Measurements from ENCODE around the gene ABTB2. TPM values are rescaled to one million over a fixed set of nuclear protein-coding genes. Genes with fewer than 3 reads are reported as not detected.

Gene ABTB2
- polyA plus RNA-seq, 1 of the 3 experiments (the other 2 are of a cell fraction), result 7.8 TPM

DNA sequence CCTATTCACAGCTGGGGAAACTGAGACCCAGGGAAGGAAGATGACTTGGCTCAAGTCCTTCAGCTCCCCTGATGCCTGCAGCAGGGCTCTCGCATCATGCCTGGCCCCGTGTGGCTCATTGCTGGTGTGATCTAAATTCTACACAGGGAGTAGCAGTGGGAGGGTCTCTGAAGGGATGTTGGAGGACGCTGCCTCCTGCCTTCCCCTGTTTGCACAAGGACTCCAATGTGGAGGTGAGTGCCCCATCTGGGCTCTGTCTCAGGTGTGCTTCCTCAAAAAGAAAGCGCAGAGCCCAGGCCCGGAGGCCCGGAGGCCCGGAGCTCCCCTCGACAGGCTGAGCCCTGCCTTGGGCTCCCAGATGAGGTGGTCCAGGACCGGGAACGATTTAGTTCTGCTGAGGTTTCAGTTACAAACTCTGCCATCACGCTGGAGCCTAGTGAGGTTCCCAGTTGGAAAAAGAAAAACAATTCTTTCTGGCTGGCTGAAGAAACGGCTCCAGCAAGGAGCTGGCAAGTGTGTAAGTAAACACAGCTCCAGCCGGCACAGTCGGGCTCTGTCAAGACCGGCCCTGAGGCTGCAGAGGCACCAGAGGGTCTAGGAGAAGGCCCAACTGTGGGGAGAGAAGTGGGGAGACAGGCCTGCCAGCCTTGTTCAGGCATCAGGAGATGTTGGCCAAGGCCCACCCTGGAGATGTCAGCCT is 202.6 kb downstream of the ABTB2 start:
- Histone ChIP-seq H3K4me1 (ENCODE audit: control insufficient read depth in 1 of 2, insufficient read depth in 2 of 2, low read depth in 1 of 2, low read length in 1 of 2) (peaks cover 0 to 50% of the 10 kb centered on the region in 2 experiments; a peak in 3 of 4 replicates), H3K27ac (ENCODE audit: low read depth in 2 of 2, low read length in 1 of 2) (no peak overlapping the region; a peak in 1 of 4 replicates), H3K4me3 (ENCODE audit: low read depth in 2 of 2, low read length in 1 of 2) (no peak overlapping the region), H3K9ac (no peak overlapping the region), H3K9me3 (no peaks in the 10 kb centered on the region), H3K27me3 (ENCODE audit: insufficient read depth) (no peaks in the 10 kb centered on the region), H3K9me2 (no peaks in the 10 kb centered on the region), H3K36me3 (replicated peaks in 1 of 2; ENCODE audit: control insufficient read depth in 1 of 2, insufficient read depth in 2 of 2, low read length in 1 of 2) (peaks cover 0 to 44% of the 10 kb centered on the region in 2 experiments), H3K79me2 (ENCODE audit: insufficient read depth) (no peaks in the 10 kb centered on the region), H3K4me2 (no peak overlapping the region), H4K20me1 (ENCODE audit: insufficient read depth) (no peaks in the 10 kb centered on the region), H3F3A (replicated peaks; ENCODE audit: insufficient read depth) (no peaks in the 10 kb centered on the region), H2AFZ (ENCODE audit: low read depth) (no peak overlapping the region)
- POLR2A ChIA-PET, result no interaction called here
- 100% methylated on average over 4 of the region's 15 CpGs for WGBS (ENCODE audit: low lambda C conversion rate)
- DNase-seq, result no peak
- TF ChIP-seq NFIC (IDR thresholded peaks at IDR 0.05; ENCODE audit: borderline replicate concordance) (no peak), FOXJ3 (CRISPR knock-in tag; IDR thresholded peaks at IDR 0.05) (no peak), TCF12 (IDR thresholded peaks at IDR 0.05) (no peak)
- TF ChIP-seq, protein P1, sequence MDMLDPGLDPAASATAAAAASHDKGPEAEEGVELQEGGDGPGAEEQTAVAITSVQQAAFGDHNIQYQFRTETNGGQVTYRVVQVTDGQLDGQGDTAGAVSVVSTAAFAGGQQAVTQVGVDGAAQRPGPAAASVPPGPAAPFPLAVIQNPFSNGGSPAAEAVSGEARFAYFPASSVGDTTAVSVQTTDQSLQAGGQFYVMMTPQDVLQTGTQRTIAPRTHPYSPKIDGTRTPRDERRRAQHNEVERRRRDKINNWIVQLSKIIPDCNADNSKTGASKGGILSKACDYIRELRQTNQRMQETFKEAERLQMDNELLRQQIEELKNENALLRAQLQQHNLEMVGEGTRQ (IDR thresholded peaks at IDR 0.05; ENCODE audit: borderline replicate concordance, low read depth, low read length), result no peak
- CTCF ChIA-PET, result interaction anchor here (0.7 to 9.4 kb wide), 3 partner anchors 19 to 337 kb away, joined by 3 to 51 read pairs (median 4); partner anchors contain the start of gene ABTB2

- 86% methylated on average over 11 of the region's 16 CpGs for WGBS (ENCODE audit: low lambda C conversion rate)
- Histone ChIP-seq H3K4me2 (no peak overlapping the region), H3K36me3 (replicated peaks in 1 of 2; ENCODE audit: control insufficient read depth in 1 of 2, insufficient read depth in 2 of 2, low read length in 1 of 2) (peaks cover 0 to 49% of the 10 kb centered on the region in 2 experiments), H3K27ac (ENCODE audit: low read depth in 2 of 2, low read length in 1 of 2) (no peak overlapping the region), H3K79me2 (ENCODE audit: insufficient read depth) (no peaks in the 10 kb centered on the region), H3K27me3 (ENCODE audit: insufficient read depth) (no peaks in the 10 kb centered on the region), H3F3A (replicated peaks; ENCODE audit: insufficient read depth) (no peaks in the 10 kb centered on the region), H3K4me3 (ENCODE audit: low read depth in 2 of 2, low read length in 1 of 2) (no peak overlapping the region), H3K9me2 (no peaks in the 10 kb centered on the region), H3K9ac (no peak overlapping the region), H2AFZ (ENCODE audit: low read depth) (no peak overlapping the region), H3K4me1 (ENCODE audit: control insufficient read depth in 1 of 2, insufficient read depth in 2 of 2, low read depth in 1 of 2, low read length in 1 of 2) (peaks cover 0 to 48% of the 10 kb centered on the region in 2 experiments; a peak in 3 of 4 replicates), H3K9me3 (no peaks in the 10 kb centered on the region), H4K20me1 (ENCODE audit: insufficient read depth) (no peaks in the 10 kb centered on the region)
- ChIA-PET POLR2A (no interaction called here), CTCF (interaction anchor here (5.2 to 9.4 kb wide), 3 partner anchors 20 to 203 kb away, joined by 36 to 61 read pairs (median 51); partner anchors contain the start of gene ABTB2)
- no peak for DNase-seq
- TF ChIP-seq FOXJ3 (CRISPR knock-in tag; IDR thresholded peaks at IDR 0.05) (no peak), YY1 (IDR thresholded peaks at IDR 0.05; ENCODE audit: low read depth) (no peak), RFX5 (IDR thresholded peaks at IDR 0.05; ENCODE audit: low read length) (no peak), TAF1 (IDR thresholded peaks at IDR 0.05; ENCODE audit: borderline replicate concordance, low read depth, low read length) (no peak), TCF12 (IDR thresholded peaks at IDR 0.05) (no peak), SIN3A (IDR thresholded peaks at IDR 0.05; ENCODE audit: borderline replicate concordance, low read depth, low read length) (no peak), NRF1 (IDR thresholded peaks at IDR 0.05; ENCODE audit: low read depth, low read length) (no peak), RXRA (IDR thresholded peaks at IDR 0.05; ENCODE audit: borderline replicate concordance, low read depth) (no peak), TEAD4 (IDR thresholded peaks at IDR 0.05; ENCODE audit: borderline replicate concordance, insufficient read depth) (no peak), POLR2AphosphoS5 (IDR thresholded peaks at IDR 0.05; ENCODE audit: low read depth, low read length) (no peak), PBX3 (IDR thresholded peaks at IDR 0.05) (no peak), CHD2 (IDR thresholded peaks at IDR 0.05; ENCODE audit: low read length, partially characterized antibody) (no peak), MEF2A (IDR thresholded peaks at IDR 0.05; ENCODE audit: borderline replicate concordance, low read depth) (no peak)
- TF ChIP-seq, protein P2, sequence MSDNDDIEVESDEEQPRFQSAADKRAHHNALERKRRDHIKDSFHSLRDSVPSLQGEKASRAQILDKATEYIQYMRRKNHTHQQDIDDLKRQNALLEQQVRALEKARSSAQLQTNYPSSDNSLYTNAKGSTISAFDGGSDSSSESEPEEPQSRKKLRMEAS (IDR thresholded peaks at IDR 0.05; ENCODE audit: low read depth), result no peak
- TF ChIP-seq, protein P3, sequence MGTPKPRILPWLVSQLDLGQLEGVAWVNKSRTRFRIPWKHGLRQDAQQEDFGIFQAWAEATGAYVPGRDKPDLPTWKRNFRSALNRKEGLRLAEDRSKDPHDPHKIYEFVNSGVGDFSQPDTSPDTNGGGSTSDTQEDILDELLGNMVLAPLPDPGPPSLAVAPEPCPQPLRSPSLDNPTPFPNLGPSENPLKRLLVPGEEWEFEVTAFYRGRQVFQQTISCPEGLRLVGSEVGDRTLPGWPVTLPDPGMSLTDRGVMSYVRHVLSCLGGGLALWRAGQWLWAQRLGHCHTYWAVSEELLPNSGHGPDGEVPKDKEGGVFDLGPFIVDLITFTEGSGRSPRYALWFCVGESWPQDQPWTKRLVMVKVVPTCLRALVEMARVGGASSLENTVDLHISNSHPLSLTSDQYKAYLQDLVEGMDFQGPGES (IDR thresholded peaks at IDR 0.05; ENCODE audit: low read depth, low read length), result no peak
Measured at GRCh38 chr11:34154059-34154875, 203.5 kb downstream of the ABTB2 start.

Measured in SK-N-SH (cell line).